H1 (cell line): Measurements from ENCODE around the gene APC2. TPM values are rescaled to one million over a fixed set of nuclear protein-coding genes. Genes with fewer than 3 reads are reported as not detected.

Experiments
- ATF2 ChIP-seq: IDR thresholded peaks from 2 replicates; pipeline ENCODE4 v1.6.1; 2012; ENCODE audit warnings: low read length, inconsistent platforms
- CBX8 ChIP-seq: fragments of 300-800, 300-1000 bp; sonication (generic); IDR thresholded peaks from 2 replicates; pipeline ENCODE4 v1.7.1; 2016; ENCODE audit warnings: low read depth, low read length, borderline replicate concordance
- CHD1 ChIP-seq: IDR thresholded peaks from 2 replicates; pipeline ENCODE4 v1.6.1; 2012; ENCODE audit warnings: low read depth, low read length, improper control_type of control experiment
- HDAC2 ChIP-seq, 2 experiments: fragments of 300-600 bp in 1 of 2; sonication (generic) in 1 of 2; IDR thresholded peaks; 2 replicates each; pipeline ENCODE4 v1.6.1; 2011 to 2012; ENCODE audit warnings: low read depth in 2 of 2, low read length in 2 of 2, mild to moderate bottlenecking in 2 of 2, moderate library complexity in 2 of 2, borderline replicate concordance in 1 of 2, inconsistent platforms in 1 of 2
- HDAC6 ChIP-seq: IDR thresholded peaks from one replicate; pipeline ENCODE4 v1.7.1; 2012; ENCODE audit warnings: low read depth, mild to moderate bottlenecking, inconsistent platforms, low read length, moderate library complexity
- KDM1A ChIP-seq: fragments of 200-600, 300-600 bp; sonication (generic); IDR thresholded peaks from 2 replicates; pipeline ENCODE4 v1.7.1; 2016; ENCODE audit warnings: mild to moderate bottlenecking, low read length, borderline replicate concordance
- KDM4A ChIP-seq: IDR thresholded peaks from one replicate; pipeline ENCODE4 v1.7.1; 2012; ENCODE audit warnings: low read depth, mild to moderate bottlenecking, moderate library complexity, low read length, inconsistent platforms; ENCODE audit not compliant: severe bottlenecking
- SIRT6 ChIP-seq: IDR thresholded peaks from one replicate; pipeline ENCODE4 v1.7.1; 2012; ENCODE audit warnings: low read length, inconsistent platforms
- SP4 ChIP-seq: IDR thresholded peaks from 2 replicates; pipeline ENCODE4 v1.6.1; 2012; ENCODE audit warnings: low read length, inconsistent platforms
- polyA plus RNA-seq, 7 experiments: library from polyadenylated mRNA; depleted of rRNA in 3 of 7; stranded (reverse) in 5 of 7; unstranded in 2 of 7; fragments of >200 nt in 5 of 7; fragments of 200-250 nt in 2 of 7; gene quantifications; 1 replicate in 5 of 7; 2 replicates in 1 of 7; 4 replicates in 1 of 7; pipeline versions ENCODE4 v1.2.1 to v1.2.3, GENCODE V29; 2011 to 2013; ENCODE audit warnings: missing spikeins in 2 of 7, mixed read lengths in 2 of 7
- total RNA-seq: library from RNA; stranded (reverse); fragmentation: NEBNext Ultra II Directional; extraction: Animal tissue kit (Norgen Biotek cat#: 25700); gene quantifications from 2 replicates; pipeline ENCODE4 v1.2.1, GENCODE V29; 2021

The APC2 gene
- total and polyA plus RNA-seq, 2 of the 8 experiments (the other 6 are each of a cell fraction or from before 2014, with no cell fraction given): 1.3 to 4.1 TPM

GRCh38 chr19:1471010-1471514 is 21.1 kb downstream of the APC2 start (continued):
- TF ChIP-seq ATF2 (no peak), SIRT6 (no peak), CHD1 (peak; percentile 68), CBX8 (no peak), HDAC6 (no peak), SP4 (no peak), KDM1A (no peak), HDAC2 (IDR thresholded peaks at IDR 0.05; ENCODE audit: borderline replicate concordance in 1 of 2, low read depth in 2 of 2, low read length in 2 of 2) (no peak), KDM4A (no peak)
- TF ChIP-seq, all 59 proteins: peak for 6
